HuH-7.5 (cell line): ENCODE measurements around the gene ARHGAP31.

ENCODE experiments used
- DNase-seq: peaks from one replicate; pipeline ENCODE4 v3.0.0; 2011; ENCODE audit warnings: low spot score

ARHGAP31 gene

DNA sequence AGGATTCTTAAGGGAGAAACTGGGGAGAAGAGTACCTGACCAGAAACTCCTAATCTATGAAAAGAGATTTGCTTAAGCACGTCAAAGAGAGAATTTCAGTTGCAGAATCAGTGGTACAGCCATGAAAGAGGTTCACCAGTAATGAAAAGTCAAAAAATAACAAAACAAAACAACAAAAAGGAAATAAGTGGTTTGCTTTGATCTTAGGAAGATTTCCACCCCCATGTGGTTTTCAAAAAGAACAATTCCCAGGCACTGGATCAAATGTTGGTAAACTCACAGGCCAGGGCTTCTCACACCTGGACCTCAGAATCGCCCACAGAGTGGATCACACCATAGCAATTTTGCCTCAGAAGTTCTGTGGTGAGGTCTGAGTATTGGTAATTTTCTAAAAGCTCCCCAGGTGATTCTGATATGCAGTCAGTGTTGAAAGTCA lies 101.8 kb downstream of the ARHGAP31 start:
- no peak for DNase-seq

- DNase-seq, result no peak
These were observed 102.7 kb downstream of the ARHGAP31 start for GRCh38 chr3:119396870-119397269.

DNA sequence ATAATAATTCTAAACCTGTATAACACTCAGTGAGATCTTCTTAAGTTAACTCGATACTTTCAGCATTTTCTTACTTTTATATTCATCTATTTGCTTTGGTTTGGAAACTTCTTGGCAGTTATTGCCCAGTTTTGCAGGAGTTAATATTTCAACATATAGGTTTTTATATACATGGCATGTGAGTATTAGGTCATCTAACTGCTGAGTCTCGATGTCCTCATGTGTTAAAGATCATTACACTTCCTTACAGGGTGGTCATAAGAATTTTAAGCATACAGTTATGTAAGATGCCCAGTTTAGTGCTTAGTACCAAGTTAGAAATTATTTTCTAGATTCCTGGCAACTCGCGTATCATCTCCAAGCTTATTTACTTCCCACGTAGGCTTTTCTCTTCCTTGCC lies 106.3 kb downstream of the ARHGAP31 start:
- DNase-seq, result no peak

DNA sequence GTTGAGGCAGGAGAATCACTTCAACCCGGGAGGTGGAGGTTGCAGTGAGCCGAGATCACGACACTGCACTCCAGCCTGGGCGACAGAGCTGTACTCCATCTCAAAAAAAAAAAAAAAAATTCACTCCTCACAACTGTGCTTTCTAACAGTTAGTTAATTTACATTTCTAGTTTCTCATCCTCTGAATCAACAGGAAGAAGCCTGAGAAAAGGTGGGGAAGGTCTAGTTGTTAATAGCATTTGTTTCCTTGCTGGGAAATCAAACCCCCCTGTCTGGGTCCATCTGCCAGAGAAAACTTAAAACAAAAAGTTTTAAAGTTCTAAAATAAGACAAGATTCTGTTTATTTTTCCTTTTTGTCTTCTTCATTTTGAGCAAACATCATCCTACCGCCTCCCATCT lies 106.9 kb downstream of the ARHGAP31 start:
- DNase-seq, result no peak

GRCh38 chr3:119401503-119402440 lies 107.6 kb downstream of the ARHGAP31 start:
- no peak for DNase-seq

- DNase-seq, result no peak
These were observed 108.6 kb downstream of the ARHGAP31 start for GRCh38 chr3:119402791-119403190.

DNA sequence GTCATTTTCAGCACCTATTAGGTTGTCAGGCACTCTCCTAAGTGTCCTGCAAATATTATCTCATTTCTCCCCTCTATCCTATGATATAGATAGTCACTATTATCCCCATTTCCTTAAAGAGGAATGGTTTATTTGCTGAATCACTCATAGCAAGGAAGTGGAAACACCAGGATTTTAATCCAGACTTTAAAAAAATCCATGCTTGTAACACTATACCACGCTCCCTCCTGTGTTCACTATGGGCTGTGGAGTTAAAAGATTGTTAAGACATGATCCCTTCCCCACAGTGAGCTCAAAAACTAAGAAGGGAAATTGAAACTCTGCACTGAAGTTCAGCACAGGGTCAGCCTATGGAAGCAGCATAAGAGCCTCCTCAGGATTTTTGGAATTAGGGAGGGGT lies 109.0 kb downstream of the ARHGAP31 start:
- no peak for DNase-seq

DNA sequence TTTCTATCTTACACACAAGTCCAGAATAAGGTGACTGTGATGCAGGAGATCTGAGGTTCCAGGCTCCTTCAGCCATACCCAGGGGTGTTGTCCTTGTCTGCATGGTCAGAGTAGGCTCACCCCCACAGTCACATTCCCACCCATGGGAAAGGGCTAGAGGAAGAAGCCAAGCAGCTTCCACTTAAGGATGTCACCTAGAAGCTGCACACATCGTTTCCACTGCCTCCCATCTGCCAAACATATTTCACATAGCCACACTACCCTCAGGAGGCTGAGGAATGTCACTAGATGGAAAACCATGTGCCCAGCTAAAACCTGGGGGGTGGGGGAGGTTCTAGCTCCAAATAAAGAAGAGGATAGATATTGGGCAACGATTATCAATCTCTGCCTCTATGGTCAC lies 111.1 kb downstream of the ARHGAP31 start:
- no peak for DNase-seq

- no peak for DNase-seq
These were observed 114.2 kb downstream of the ARHGAP31 start for GRCh38 chr3:119408243-119408950.

DNA sequence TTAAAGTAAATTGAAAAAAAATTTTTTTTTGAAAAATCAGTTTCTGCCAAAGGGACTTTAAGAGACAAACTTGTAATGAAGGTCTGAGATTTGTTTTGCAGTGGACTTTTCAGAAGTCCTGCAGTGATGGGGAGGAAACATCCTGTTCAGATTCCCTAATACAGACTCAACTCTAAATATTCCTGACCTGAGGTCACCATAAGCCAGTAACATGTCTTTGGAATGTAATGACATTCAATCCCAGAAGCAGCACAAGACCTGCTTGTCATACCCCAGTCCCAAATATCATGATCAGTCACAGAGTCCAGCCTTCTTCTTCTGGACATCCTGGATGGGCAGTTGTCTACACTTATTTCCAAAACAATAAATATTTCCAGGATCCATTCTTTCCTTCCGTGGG lies 115.7 kb downstream of the ARHGAP31 start:
- DNase-seq, result no peak

DNA sequence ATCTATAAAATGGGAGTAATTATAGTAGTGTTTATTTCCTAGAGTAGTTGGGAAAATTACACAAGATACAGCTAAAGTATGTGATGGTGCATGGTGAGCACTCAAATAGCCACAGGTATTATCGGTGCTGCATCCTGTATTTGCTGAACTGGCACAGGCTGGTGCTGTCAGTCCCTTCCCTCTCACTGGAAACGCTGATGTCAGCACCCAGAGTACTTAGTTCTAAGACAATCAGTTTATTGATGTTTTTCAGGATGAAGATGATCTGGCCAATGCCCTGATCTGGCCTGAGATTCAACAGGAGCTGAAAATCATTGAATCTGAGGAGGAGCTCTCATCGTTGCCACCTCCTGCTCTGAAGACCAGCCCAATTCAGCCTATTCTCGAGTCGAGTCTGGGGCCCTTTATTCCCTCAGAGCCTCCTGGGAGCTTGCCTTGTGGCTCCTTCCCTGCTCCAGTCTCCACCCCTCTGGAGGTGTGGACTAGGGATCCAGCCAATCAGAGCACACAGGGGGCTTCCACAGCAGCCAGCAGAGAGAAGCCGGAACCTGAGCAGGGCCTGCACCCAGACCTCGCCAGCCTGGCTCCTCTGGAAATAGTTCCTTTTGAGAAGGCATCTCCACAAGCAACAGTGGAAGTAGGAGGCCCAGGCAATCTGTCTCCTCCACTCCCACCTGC lies 119.6 kb downstream of the ARHGAP31 start:
- DNase-seq, result no peak

DNA sequence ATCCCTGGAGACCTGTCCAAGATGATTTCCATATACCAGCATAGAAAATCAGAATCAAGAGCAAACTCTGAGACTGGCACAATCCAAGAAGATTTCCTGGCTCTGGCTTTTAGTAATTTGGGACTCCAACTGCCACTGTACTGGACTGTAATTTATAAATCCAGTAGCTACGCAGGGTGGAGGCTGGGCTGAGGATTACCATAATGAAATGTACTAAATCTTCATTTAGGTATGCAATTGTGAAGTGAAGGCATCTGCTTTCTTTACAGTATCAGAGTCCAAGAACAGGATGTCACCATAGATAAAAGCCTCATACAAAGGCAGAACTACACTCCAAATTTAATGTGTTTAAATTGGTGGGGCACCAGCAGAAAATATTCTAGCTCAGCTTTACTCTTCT lies 122.7 kb downstream of the ARHGAP31 start:
- DNase-seq, result no peak

- DNase-seq, result no peak
These were observed 123.8 kb downstream of the ARHGAP31 start for GRCh38 chr3:119417771-119418512.

DNA sequence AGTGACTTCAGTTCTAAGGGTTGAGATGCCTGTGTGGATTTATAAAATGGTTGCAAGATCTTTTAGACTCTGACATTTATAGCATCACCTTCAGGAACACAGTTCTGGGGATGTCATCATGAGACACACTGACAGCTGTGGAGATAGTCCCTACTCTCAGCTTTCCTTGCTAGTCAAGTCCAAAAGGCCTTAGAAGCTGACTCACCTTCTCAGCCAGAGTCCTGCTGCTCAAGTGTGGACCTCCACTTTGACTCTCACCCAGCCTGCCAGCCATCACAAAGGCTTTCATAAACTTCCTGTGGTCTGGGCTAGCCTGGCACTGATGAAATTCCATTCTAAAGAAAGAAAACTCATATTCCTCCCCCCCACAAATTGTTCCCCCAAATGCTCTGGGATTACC lies 124.5 kb downstream of the ARHGAP31 start:
- DNase-seq, result no peak

- no peak for DNase-seq
These were observed 126.0 kb downstream of the ARHGAP31 start for GRCh38 chr3:119420196-119420595.

GRCh38 chr3:119427669-119428068 lies 133.5 kb downstream of the ARHGAP31 start:
- no peak for DNase-seq

DNA sequence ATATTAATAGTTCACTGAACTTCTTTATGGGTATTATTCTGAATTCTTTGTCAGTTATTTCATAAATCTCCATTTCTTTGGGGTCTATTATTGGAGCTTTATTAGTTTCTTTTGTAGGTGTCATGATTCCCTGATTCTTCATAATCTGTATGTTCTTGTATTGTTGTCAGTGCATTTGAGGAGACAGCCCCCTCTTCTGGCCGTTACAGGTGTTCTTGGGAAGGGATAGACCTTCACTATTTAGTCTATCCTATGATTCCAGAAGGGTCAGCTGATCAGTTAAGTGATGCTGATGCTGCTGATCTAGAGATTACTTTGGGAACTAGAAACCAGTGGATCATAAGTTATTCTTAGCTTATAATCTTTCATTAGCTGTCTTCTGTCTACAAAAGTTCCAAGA lies 134.4 kb downstream of the ARHGAP31 start:
- DNase-seq, result no peak

- no peak for DNase-seq
These were observed 139.6 kb downstream of the ARHGAP31 start for GRCh38 chr3:119433613-119434325.

- DNase-seq, result no peak
These were observed 140.5 kb downstream of the ARHGAP31 start for GRCh38 chr3:119434703-119435102.

- no peak for DNase-seq
These were observed 142.8 kb downstream of the ARHGAP31 start for GRCh38 chr3:119436977-119437376.

GRCh38 chr3:119437691-119438258 lies 143.6 kb downstream of the ARHGAP31 start:
- DNase-seq, result no peak
